GM18873 (cell line): Measurements from ENCODE around the gene SURF6.
"Not testable (repeated sequence)": the region's sequence is repeated elsewhere in the genome, so short reads cannot be mapped to it uniquely, and the experiment has no call there.

Source experiments
- ATAC-seq: cut with Tn5 transposase; IDR thresholded peaks from one replicate; pipeline ENCODE4 v1.9.1; 2021; ENCODE audit warnings: mild to moderate bottlenecking, moderate library complexity, moderate number of reproducible peaks; ENCODE audit not compliant: unreplicated experiment, low FRiP score

The SURF6 gene

DNA sequence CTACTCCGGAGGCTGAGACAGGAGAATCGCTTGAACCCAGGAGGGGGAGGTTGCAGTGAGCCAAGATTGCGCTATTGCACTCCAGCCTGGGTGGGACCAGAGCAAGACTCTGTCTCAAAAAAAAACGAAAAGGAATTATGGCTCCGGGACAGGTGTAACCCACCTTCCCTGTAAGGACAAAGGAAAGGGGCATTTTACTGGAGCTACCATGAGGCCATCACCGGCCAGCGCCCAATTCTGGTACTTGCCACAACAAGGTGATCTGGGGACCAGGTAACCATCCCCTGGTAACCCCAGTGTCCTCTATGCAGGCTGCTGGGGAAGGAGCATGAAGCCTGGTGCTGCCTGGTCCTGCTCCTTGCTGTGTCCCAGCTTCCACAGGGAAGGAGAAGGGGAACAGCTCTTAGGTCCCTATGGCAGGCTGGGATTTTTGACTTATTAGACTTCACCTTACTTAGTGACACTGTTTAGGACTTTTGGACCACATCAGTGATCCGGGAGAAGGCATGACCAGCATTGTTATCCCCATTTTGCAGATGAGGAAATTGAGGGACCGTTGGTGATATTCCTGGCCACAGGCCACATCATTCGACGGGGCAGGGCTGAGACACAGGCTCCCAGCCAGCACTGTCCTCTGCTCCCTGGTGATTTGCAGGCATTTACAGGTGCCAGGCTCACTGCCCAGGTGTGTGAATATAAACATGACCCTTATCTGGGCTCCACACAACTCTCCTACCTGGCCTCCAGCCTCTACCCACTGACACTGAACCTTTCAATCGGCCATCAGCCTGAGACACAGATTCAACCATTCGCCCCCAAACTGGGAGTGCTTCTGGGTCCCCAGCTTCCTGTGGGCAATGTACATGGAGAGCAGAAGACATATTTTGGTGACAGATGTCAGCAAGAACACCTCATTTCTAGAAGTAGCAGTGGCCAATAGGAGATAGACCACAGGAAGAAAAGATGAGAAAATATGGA is 34.4 kb downstream of the SURF6 start:
- ATAC-seq, result no peak

DNA sequence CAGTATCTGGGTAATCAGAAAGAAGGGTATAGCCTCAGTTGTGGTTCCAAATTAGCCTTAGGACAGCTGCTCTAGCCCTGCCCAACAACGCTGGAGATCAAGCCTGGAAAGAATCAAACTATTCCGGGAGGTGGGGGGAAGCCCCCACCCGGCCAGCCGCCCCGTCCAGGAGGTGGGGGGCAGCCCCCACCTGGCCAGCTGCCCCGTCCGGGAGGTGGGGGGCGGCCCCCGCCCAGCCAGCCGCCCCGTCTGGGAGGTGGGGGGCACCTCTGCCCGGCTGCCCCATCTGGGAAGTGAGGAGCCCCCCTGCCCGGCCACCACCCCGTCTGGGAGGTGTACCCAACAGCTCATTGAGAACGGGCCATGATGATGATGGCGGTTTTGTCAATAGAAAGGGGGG is 36.0 kb downstream of the SURF6 start:
- not testable (repeated sequence) for ATAC-seq

DNA sequence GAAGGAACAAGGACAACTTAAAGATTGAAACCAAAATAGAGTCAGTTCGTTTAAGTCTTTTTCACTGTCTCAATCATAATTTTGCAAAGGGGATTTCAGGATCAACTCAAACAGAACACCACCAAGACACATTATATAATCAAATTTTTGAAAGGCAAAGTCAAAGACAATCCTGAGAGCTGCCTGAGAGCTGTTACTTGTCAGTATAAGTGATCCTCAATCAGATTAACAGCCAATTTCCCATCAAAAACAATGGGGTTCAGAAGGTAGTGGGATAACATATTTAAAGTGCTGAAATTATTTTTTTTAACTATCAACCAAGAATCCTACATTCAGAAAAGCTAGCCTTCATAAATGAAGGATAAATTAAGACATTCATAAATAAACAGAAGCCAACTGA is 41.7 kb downstream of the SURF6 start:
- ATAC-seq, result no peak

DNA sequence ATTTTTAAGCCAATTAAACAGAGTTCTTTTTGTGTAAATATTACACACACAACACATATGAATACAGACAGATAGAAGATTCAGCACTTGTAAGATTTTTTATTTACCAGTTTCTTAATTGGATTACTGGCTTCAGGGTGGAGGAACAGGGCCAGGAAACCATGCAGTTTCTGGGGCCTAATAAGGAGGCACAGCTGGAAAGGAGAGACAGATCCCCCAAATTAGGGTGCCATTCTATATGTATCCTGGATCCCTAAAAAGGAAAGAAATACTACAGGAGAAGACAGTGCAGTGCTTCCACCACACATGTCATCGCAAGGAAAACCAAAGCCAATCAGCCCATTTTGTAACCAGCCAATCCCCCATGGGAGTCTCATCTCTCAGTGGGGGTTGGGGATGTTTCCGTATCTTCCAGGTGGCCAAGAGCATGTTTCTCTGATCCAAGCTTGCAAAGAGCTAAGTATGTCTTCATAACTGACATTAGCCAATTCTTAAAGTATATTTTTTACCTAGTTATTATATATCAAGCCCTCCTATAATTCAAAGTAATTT is 45.2 kb downstream of the SURF6 start:
- ATAC-seq, result no peak

DNA sequence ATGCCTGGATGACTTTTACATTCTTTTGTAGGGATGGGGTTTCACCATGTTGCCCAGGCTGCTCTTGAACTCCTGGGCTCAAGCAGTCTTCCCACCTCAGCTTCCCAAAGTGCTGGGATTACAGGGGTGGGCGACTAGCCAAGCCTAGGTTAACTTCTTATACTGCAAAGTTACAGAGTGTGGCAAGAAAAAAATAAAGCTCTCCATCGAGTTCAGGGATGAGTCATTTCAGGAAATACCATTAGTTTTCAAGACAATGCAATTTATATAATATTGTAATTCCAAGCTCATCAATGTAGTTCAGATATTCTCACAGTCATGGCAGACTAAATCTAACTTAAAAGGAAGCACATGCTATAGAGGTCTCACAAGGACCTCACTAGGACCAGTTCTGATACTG is 49.5 kb downstream of the SURF6 start:
- ATAC-seq, result no peak

DNA sequence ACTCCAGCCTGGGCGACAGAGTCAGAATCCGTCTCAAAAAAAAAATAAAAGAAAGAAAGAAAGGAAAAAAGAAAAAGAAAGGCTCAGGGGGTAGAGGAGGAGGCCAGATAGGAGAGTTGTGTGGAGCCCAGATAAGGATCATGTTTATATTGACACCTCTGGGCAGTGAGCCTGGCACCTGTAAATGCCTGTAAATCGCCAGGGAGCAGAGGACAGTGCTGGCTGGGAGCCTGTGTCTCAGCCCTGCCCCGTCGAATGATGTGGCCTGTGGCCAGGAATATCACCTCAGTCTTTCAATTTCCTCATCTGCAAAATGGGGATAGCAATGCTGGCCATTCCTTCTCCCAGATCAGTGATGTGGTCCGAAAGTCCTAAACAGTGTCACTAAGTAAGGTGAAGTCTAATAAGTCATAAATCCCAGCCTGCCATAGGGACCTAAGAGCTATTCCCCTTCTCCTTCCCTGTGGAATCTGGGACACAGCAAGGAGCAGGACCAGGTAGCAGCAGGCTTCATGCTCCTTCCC is 50.7 kb downstream of the SURF6 start:
- ATAC-seq, result no peak

DNA sequence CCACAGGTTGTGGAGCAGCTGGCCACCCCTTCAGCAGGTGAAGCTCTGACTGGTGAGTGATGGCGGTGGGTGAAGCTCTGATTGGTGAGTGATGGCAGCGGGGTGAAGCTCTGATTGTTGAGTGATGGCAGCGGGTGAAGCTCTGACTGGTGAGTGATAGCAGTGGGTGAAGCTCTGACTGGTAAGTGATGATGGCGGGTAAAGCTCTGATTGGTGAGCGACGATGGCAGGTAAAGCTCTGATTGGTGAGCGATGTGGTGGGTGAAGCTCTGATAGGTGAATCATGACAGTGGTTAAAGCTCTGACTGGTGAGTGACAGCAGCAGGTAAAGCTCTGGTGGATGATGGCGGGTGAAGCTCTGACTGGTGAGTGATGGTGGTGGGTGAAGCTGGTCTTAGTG is 51.6 kb downstream of the SURF6 start:
- ATAC-seq, result no peak

DNA sequence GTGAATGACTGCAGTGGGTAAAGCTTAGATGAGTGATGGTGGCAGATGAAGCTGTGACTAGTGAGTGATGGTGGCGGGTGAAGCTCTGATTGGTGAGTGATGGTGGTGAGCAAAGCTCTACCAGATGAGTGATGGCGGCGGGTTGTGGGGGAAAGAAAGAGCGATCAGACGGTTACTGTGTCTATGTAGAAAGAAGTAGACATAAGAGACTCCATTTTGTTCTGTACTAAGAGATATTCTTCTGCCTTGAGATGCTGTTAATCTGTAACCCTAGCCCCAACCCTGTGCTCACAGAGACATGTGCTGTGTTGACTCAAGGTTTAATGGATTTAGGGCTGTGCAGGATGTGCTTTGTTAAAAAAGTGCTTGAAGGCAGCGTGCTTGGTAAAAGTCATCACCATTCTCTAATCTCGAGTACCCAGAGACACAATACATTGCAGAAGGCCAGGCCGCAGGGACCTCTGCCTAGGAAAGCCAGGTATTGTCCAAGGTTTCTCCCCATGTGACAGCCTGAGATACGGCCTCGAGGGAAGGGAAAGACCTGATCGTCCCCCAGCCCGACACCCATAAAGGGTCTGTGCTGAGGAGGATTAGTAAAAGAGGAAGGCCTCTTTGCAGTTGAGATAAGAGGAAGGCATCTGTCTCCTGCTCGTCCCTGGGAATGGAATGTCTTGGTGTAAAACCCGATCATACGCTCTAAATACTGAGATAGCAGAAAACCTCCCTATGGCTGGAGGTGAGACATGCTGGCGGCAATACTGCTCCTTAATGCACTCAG is 52.5 kb downstream of the SURF6 start:
- ATAC-seq, result not testable (repeated sequence)

DNA sequence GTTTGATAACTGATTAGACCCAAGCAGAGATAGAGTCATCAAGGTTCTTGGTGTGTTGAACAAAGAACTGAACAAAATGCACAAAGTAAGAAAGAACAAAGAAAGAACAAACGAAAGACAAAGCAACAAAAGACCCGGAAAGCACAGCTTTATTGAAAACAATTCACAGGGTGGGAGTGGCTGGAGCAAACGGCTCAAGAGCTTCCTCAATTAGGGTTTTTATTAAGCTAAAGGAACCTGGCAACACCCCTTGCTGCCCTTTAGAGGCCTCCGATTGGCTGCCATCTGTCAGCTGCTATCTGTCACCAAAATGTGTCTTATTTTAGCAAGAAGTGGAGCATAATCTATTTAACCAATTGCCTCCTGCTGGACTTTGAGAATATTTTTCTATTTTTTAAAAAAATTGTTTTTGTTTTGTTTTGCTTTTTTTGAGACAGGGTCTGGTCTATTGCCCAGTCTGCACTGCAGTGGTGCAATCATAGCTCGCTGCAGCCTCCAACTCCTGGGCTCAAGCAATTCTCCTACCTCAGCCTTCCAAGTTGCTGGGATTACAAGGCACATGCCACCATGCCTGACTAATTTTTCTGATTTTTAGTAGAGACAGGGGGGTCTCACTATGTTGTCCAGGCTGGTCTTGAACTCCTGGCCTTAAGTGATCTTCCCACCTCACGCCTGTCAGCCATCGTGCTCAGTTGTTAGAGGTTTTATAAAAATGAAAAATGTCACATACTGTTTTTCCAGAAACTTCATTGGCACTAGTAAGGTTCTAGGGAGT is 53.3 kb downstream of the SURF6 start:
- no peak for ATAC-seq

DNA sequence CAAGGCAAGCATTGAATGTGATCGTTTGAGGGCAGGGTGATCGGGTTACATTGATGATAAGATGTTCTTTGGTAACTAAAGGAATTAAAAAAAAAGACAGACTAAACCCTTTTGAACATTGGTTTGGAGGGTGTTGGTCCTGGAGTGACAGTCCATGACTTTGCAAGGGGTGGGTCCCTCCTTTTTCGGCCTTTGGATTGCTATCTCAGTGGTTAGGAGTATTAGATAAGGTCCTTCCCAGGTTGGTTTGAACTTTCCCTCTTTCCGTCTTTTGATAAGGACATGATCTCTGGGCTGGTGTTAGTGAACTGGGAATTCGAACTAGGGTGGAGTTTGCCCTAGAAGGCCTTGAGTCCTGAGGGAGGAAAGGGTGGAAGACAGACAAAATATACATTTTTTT is 55.6 kb downstream of the SURF6 start:
- ATAC-seq, result no peak
